Naive thymus-derived CD8-positive, alpha-beta T cell (primary cell): ENCODE measurements around the gene KRT78. TPM values are rescaled to one million over a fixed set of nuclear protein-coding genes. Genes with fewer than 3 reads are reported as not detected.
"Not testable (repeated sequence)": the region's sequence is repeated elsewhere in the genome, so short reads cannot be mapped to it uniquely, and the experiment has no call there.

ENCODE experiments used
- ATAC-seq, 2 donors: fragments of 150-1000 bp; cut with Tn5 transposase in 1 of 2; sonication (Bioruptor Pico), chemical (Tn5 transposase) in 1 of 2; 1 replicate in 1 of 2; 2 replicates in 1 of 2; pipeline ENCODE4 v1.10.0; 2021; ENCODE audit warnings: mild to moderate bottlenecking in 2 of 2, moderate library complexity in 2 of 2
- POLR2A ChIA-PET: fragments of 350-600 bp; sonication (Branson Sonifier 250); formaldehyde crosslinking; loops from one replicate; lab custom pipeline; 2021; ENCODE audit warnings: antibody characterized with exemption; lab: Charles Lee
- DNase-seq, 10 donors: peaks; one replicate each; pipeline versions ENCODE4 v3.0.0 to v3.0.0-alpha.2; 2020 to 2022
- H3K27ac Mint-ChIP-seq, 10 donors: one replicate each; pipeline ENCODE4 v1.8.0; 2020 to 2022; ENCODE audit warnings: mild to moderate bottlenecking in 10 of 10, mixed read lengths in 10 of 10, moderate library complexity in 4 of 10, inconsistent platforms in 1 of 10
- H3K27me3 Mint-ChIP-seq, 5 donors: one replicate each; pipeline ENCODE4 v1.8.0; 2021 to 2022; ENCODE audit warnings: mixed read lengths in 5 of 5
- H3K36me3 Mint-ChIP-seq, 3 donors: one replicate each; pipeline ENCODE4 v1.8.0; 2020 to 2022; ENCODE audit warnings: mixed read lengths in 3 of 3, mild to moderate bottlenecking in 2 of 3, inconsistent platforms in 1 of 3
- H3K4me1 Mint-ChIP-seq, 4 donors: one replicate each; pipeline ENCODE4 v1.8.0; 2021 to 2022; ENCODE audit warnings: mixed read lengths in 4 of 4
- H3K4me3 Mint-ChIP-seq, 10 donors: one replicate each; pipeline ENCODE4 v1.8.0; 2020 to 2022; ENCODE audit warnings: mild to moderate bottlenecking in 10 of 10, mixed read lengths in 10 of 10, moderate library complexity in 6 of 10, inconsistent platforms in 1 of 10
- H3K9me3 Mint-ChIP-seq, 9 donors: one replicate each; pipeline ENCODE4 v1.8.0; 2020 to 2022; ENCODE audit warnings: mixed read lengths in 9 of 9, mild to moderate bottlenecking in 3 of 9, inconsistent platforms in 1 of 9, moderate library complexity in 1 of 9
- polyA plus RNA-seq, 3 donors: library from polyadenylated mRNA; unstranded; fragments of 300-500 nt; fragmentation: Illumina TruSeq; gene quantifications; one replicate each; pipeline ENCODE4 v1.2.3, GENCODE V29; 2021
- total RNA-seq, 8 experiments: library from RNA in 2 of 8; stranded (reverse) in 2 of 8; gene quantifications; one replicate each; pipeline ENCODE4 v1.2.3 and lab custom pipeline; 2021 to 2026

The KRT78 gene
- total and polyA plus RNA-seq, 5 experiments from 2014 or later = not detected

DNA sequence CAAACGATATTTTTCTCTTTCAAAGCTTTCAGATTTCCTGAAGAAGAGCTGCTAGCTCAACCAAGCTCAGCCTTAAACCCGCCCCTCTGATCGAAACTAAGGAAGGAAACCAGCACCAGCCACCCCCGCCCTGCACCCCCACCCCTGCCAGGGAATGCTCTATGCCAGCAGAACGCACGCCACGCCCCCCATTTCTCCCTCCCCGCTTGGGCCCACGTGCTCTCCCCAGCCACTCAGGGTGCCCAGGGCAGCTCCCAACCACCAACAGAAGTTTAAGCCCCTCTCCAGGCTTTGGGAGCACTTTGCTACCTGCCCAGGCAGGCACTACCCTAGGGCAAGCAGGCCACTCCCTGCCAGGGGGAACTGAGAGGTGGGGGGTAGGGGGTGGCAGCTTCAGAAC lies 18.8 kb upstream of the KRT78 start:
- Mint-ChIP-seq H3K4me3 (peak overlapping the region in 9 of 10 donors; percentile 23 to 70 (median 45)), H3K27ac (peak overlapping the region; percentile 68 to 91 (median 84)), H3K4me1 (peaks cover 19 to 46% (median 33%) of the 10 kb centered on the region in 4 donors), H3K9me3 (no peaks in the 10 kb centered on the region), H3K27me3 (no peaks in the 10 kb centered on the region), H3K36me3 (no peaks in the 10 kb centered on the region)
- ATAC-seq (peak; percentile 47 to 65), DNase-seq (peak in 7 of 10 donors; percentile 36 to 75 (median 46))
- POLR2A ChIA-PET = interaction anchor here (0.6 to 4.6 kb wide), 5 partner anchors 256 to 288 kb away, joined by 3 to 45 read pairs (median 4); no protein-coding TSS in a partner anchor

DNA sequence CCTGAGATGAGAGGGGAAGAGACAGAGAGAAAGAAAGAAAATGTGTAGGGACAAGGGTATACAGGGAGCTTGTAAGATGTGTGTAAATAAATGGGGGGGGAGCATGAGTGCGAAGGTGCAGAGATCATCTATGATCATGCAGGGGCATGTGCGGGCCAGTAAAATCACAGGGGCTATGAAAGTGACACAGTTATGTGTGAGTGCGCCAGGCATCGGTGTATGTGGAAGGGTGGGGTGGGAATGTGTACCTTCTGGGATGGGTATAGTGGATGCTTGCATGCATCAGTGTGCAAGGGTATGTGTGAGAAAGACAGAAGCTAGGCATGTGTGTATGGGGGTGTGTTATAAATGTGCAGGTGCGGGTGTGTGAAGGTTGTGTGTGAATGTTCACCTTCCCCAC lies 18.4 kb upstream of the KRT78 start:
- no peak for ATAC-seq
- H3K27ac Mint-ChIP-seq = peak overlapping the region in 8 of 10 donors; percentile 68 to 91 (median 84)
- POLR2A ChIA-PET = interaction anchor here (0.7 to 4.6 kb wide), 4 partner anchors 255 to 287 kb away, joined by 3 to 45 read pairs (median 6); no protein-coding TSS in a partner anchor

DNA sequence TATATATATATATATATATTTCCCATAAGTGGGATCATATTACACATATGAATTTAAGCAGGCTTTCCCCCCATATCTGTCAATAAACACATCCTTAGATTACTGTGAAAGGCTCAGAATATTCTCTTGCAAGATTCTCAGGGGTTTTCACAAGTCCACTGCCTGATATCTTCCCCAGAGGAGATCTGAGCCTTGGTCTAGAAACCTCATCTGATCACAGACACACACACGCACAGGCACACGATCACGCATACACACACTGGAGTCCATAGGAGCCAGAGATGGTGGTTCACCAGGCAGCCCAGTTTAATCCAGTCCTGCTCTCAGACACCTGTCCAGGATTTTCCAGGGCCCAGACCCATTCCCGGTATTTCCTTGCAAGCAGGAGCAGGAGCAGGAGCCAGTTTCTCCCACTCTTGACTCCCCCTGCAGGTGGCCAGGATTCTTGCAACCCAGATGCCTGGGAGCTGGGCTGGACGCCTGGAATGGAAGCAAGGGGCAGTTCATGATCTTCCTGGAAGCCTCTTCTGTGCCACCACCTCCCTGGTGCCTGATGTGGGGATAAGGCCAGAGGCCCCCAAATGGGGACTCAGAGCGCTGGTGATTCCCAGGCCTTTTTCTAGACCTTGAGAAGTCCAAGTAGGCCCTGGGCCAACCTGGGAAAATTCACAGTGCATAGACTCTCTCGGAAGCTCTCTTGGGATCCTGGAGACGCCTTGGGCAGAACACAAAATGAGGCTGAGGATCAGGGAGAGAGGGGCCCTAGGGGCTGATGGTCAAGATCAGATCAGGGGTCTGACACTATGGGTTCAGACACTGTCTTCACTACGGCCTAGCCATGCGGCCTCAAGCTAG lies 16.5 kb upstream of the KRT78 start:
- no peak overlapping the region for H3K4me3 Mint-ChIP-seq
- H3K9me3 Mint-ChIP-seq = no peaks in the 10 kb centered on the region
- POLR2A ChIA-PET = no interaction called here
- peaks cover 20 to 31% (median 28%) of the 10 kb centered on the region in 4 donors for H3K4me1 Mint-ChIP-seq
- DNase-seq (no peak), ATAC-seq (no peak)
- H3K27ac Mint-ChIP-seq = peak overlapping the region in 4 of 10 donors; percentile 5 to 68 (median 52)
- no peaks in the 10 kb centered on the region for H3K27me3 Mint-ChIP-seq
- H3K36me3 Mint-ChIP-seq = no peaks in the 10 kb centered on the region

More for the DNA sequence above, 18.4 kb upstream of the KRT78 start:
- Mint-ChIP-seq H3K9me3 (no peaks in the 10 kb centered on the region), H3K4me3 (peak overlapping the region in 7 of 10 donors; percentile 3 to 70 (median 45)), H3K4me1 (peaks cover 20 to 41% (median 33%) of the 10 kb centered on the region in 4 donors), H3K27me3 (no peaks in the 10 kb centered on the region), H3K36me3 (no peaks in the 10 kb centered on the region)
- no peak for DNase-seq

DNA sequence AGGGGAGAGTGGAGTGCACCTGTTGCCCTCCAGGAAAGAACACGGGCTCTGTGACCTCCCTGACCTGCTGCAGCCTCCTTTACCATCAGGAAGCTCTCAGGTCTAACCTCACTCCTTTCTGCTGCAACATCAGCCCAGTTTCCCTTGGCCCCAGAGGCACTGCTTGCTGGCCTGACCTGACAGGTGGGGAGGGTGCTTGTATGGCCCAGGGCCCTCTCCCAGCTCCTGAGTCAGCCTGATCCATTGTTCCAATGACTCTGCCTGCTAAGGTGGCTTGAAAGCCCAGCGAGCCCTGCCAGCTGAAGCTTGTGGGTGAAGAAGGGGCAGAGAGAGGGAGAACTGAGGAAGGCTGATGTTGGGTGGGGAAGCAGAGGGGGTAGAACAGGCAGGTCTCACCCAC lies 13.2 kb upstream of the KRT78 start:
- Mint-ChIP-seq H3K27me3 (no peaks in the 10 kb centered on the region), H3K27ac (peak overlapping the region in 3 of 10 donors; percentile 53 to 60 (median 59)), H3K4me3 (no peak overlapping the region), H3K4me1 (peaks cover 2 to 8% (median 5%) of the 10 kb centered on the region in 4 donors), H3K9me3 (no peaks in the 10 kb centered on the region), H3K36me3 (no peaks in the 10 kb centered on the region)
- POLR2A ChIA-PET = no interaction called here
- ATAC-seq (no peak), DNase-seq (no peak)

DNA sequence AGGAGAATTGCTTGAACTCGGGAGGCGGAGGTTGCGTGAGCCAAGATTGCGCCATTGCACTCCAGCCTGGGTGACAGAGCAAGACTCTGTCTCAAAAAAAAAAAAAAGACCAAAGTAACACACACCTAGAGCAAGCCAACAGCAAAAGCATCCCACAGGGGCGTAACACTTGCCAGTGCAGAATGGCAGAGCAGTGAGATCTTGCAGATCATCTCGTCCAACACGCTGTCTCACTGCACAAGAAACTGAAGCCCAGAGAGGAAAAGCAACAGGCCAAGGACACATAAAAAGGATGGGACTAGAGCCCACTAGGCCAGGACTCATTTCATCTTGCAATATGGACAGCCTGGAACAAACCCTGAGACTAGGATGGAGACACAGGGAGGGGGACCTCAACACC lies 12.7 kb upstream of the KRT78 start:
- Mint-ChIP-seq H3K9me3 (no peaks in the 10 kb centered on the region), H3K4me1 (peaks cover 0 to 6% (median 2%) of the 10 kb centered on the region in 4 donors), H3K27ac (peak overlapping the region in 2 of 10 donors; percentile 15 to 58), H3K4me3 (no peak overlapping the region), H3K27me3 (no peaks in the 10 kb centered on the region), H3K36me3 (no peaks in the 10 kb centered on the region)
- no peak for ATAC-seq
- POLR2A ChIA-PET = no interaction called here
- no peak for DNase-seq

DNA sequence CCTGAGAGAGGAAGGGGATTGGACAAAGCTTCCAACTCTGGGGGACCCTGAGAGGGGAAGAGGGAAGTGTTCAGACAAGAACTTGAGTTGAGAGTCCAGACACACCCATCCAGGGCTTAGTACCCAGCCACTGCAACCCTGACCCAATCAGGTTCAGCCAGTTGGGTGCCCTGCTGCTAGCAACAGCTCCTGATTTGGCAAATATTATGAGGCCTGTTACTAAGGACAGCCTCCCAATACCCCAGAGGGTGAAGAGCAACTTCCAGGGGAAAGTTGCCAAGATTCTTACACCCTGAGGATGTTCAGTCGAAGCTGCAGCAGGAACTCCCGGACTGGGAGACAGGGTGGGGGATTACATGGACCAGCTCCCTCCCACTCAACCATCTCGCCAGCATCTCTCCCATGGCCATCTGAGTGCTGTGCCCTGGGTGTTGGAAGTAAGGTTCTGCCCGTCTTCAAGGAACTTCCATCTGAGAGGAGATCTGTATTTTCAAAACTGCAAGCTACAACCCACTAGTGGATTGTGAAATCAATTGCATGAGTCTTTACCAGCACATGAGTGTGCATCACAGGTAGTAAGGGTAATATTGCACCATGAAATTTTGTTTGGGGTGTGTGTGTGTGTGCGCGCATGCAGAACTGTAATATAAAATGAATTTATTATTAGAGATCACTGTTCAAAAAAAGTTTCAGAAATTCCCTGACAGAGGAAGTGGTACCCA lies 11.5 kb upstream of the KRT78 start:
- POLR2A ChIA-PET = no interaction called here
- no peak for ATAC-seq
- H3K4me1 Mint-ChIP-seq = peaks cover 0 to 6% (median 2%) of the 10 kb centered on the region in 4 donors
- no peaks in the 10 kb centered on the region for H3K9me3 Mint-ChIP-seq
- DNase-seq = no peak
- peaks cover 0 to 2% (median 0%) of the 10 kb centered on the region in 5 donors for H3K27me3 Mint-ChIP-seq
- H3K36me3 Mint-ChIP-seq = no peaks in the 10 kb centered on the region
- no peak overlapping the region for H3K4me3 Mint-ChIP-seq
- peak overlapping the region in 4 of 10 donors; percentile 24 to 61 (median 44) for H3K27ac Mint-ChIP-seq

DNA sequence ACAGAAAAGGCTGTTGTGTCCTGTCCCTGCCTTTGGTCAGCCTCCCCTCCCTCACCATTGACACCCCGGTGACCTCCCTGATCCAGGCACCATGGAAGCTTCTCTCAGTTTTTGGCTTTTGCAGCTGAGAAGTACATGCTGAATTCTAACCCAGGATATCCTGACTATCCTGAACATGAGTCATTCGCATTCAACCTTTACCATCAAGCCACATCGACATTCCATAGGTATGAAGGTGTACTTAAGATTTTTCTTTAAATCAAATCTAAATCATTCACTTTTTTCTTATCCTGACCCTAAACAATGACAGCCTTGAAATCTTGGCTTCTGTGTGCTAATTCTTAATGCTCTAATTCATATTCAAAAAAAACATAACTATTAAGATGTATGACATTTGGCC lies 8.7 kb upstream of the KRT78 start:
- Mint-ChIP-seq H3K4me1 (peaks cover 0 to 4% (median 2%) of the 10 kb centered on the region in 4 donors), H3K36me3 (no peaks in the 10 kb centered on the region), H3K9me3 (no peaks in the 10 kb centered on the region), H3K27me3 (peaks cover 0 to 9% (median 1%) of the 10 kb centered on the region in 5 donors), H3K27ac (no peak overlapping the region), H3K4me3 (no peak overlapping the region)
- POLR2A ChIA-PET = no interaction called here
- no peak for DNase-seq
- ATAC-seq = no peak

DNA sequence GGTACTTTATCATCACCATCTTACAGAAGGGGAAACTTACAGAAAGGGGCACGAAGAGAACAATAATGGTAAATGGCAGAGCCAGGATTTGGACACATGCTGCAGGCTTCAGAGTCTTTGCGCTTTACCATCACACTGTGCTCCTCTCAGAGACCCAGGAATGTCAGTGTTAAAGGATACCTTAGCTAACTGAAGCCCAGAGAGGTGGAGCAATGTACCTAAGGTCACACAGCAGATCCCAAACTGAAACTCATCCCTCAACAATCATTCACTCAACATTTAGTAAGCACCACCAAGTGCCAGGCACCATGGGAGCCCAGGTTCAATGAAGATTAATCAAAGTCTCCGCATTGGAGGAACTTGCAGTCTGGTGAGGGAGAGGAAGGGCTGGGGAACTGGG lies 8.0 kb upstream of the KRT78 start:
- DNase-seq (no peak), ATAC-seq (no peak)
- H3K27ac Mint-ChIP-seq = no peak overlapping the region
- POLR2A ChIA-PET = no interaction called here
- peaks cover 0 to 4% (median 2%) of the 10 kb centered on the region in 4 donors for H3K4me1 Mint-ChIP-seq
- no peaks in the 10 kb centered on the region for H3K36me3 Mint-ChIP-seq
- H3K27me3 Mint-ChIP-seq = peaks cover 0 to 9% (median 4%) of the 10 kb centered on the region in 5 donors
- no peak overlapping the region for H3K4me3 Mint-ChIP-seq
- H3K9me3 Mint-ChIP-seq = no peaks in the 10 kb centered on the region

DNA sequence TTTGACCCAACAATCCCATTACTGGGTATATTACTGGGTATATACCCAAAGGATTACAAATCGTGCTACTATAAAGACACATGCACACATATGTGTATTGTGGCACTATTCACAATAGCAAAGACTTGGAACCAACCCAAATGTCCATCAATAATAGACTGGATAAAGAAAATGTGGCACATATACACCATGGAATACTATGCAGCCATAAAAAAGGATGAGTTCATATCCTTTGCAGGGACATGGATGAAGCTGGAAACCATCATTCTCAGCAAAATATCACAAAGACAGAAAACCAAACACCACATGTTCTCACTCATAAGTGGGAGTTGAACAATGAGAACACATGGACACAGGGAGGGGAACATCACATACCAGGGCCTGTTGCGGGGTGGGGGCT lies 7.3 kb upstream of the KRT78 start:
- H3K4me3 Mint-ChIP-seq, H3K9me3 Mint-ChIP-seq, H3K27ac Mint-ChIP-seq, POLR2A ChIA-PET, DNase-seq, H3K36me3 Mint-ChIP-seq, ATAC-seq, H3K27me3 Mint-ChIP-seq, H3K4me1 Mint-ChIP-seq: not testable (repeated sequence)

DNA sequence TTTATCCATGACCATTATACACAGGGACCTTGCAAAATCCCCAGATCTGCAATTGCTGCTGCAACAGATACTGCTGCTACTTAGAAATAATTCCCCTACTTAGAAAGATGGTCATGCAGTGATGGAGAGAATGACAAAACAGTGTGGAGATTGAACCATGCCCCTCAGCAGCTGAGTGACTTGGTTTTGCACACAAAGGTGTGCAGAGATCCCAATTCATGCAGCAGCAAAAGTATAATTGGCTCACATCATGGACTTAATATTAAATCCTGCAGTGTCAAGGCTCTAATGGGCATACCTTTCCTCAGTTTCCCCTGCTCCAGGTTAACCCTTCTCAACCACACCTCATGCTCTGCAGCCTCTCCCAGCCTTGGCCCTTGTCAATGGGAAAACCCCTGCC lies 3.0 kb upstream of the KRT78 start:
- DNase-seq (no peak), ATAC-seq (no peak)
- POLR2A ChIA-PET = no interaction called here
- peaks cover 0 to 9% (median 4%) of the 10 kb centered on the region in 5 donors for H3K27me3 Mint-ChIP-seq
- no peaks in the 10 kb centered on the region for H3K36me3 Mint-ChIP-seq
- H3K4me3 Mint-ChIP-seq = no peak overlapping the region
- peaks cover 0 to 2% (median 0%) of the 10 kb centered on the region in 4 donors for H3K4me1 Mint-ChIP-seq
- H3K9me3 Mint-ChIP-seq = no peaks in the 10 kb centered on the region
- H3K27ac Mint-ChIP-seq = peak overlapping the region in 1 of 10 donors; percentile 29

DNA sequence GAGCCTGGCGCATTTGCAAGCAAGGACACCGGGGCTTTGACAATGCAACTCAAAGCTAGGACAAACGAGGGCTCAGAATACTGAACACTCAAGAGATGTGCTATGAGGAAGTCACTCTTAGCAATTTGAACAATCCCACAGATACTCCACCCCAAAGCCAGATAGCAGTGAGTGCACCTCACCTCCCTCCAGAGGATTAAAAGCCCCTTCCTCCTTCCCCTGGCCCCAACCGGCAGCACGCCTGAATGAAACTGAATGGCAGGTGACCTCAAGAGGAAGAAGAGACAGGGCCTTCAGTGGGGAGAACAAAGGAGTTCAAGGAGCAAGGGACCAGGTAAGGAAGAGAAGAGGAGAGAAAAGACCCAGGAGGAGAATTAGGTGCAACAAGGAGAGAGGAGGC lies 1.9 kb upstream of the KRT78 start:
- no peak for ATAC-seq
- H3K4me3 Mint-ChIP-seq = no peak overlapping the region
- peaks cover 0 to 2% (median 0%) of the 10 kb centered on the region in 4 donors for H3K4me1 Mint-ChIP-seq
- POLR2A ChIA-PET = interaction anchor here (0.6 kb wide), 1 partner anchor 18 kb away, joined by 3 read pairs; no protein-coding TSS in a partner anchor
- no peaks in the 10 kb centered on the region for H3K36me3 Mint-ChIP-seq
- H3K27me3 Mint-ChIP-seq = peaks cover 0 to 9% (median 4%) of the 10 kb centered on the region in 5 donors
- H3K9me3 Mint-ChIP-seq = no peaks in the 10 kb centered on the region
- DNase-seq = no peak
- peak overlapping the region in 1 of 10 donors; percentile 9 for H3K27ac Mint-ChIP-seq

DNA sequence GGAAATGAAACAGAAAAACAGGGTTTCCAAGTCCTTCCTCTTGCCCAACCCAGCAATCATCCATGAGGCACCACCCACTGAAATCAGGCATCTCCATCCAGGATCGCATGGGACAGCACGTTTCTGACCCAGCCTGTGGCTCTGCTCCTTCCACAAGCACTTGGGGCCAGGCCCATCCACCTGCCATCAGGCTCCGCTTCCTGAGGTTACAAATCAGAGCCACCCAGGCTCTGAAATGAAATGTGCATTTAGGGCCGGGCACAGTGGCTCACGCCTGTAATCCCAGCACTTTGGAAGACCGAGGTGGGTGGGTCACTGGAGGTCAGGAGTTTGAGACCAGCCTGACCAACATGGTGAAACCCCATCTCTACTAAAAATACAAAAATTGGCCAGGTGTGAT lies 717 bp upstream of the KRT78 start:
- DNase-seq (no peak), ATAC-seq (no peak)
- H3K27ac Mint-ChIP-seq = no peak overlapping the region
- no peaks in the 10 kb centered on the region for H3K9me3 Mint-ChIP-seq
- no peaks in the 10 kb centered on the region for H3K36me3 Mint-ChIP-seq
- H3K27me3 Mint-ChIP-seq = peaks cover 0 to 9% (median 4%) of the 10 kb centered on the region in 5 donors
- H3K4me1 Mint-ChIP-seq = peaks cover 0 to 3% (median 0%) of the 10 kb centered on the region in 4 donors
- H3K4me3 Mint-ChIP-seq = no peak overlapping the region
- POLR2A ChIA-PET = no interaction called here
